IPS-18c (cell line): ENCODE data around the gene ZNF362.
A peak's percentile ranks its signal among the peaks of the same experiment; 100 is the strongest.

Source experiments
- H3K4me3 ChIP-seq: 2 replicates; pipeline ENCODE4 v1.7.0; 2013; ENCODE audit warnings: low read depth, mild to moderate bottlenecking, low read length, moderate library complexity; ENCODE audit not compliant: insufficient read depth
- H3K9me3 ChIP-seq: one replicate; pipeline ENCODE4 v1.6.1; 2013; ENCODE audit warnings: mild to moderate bottlenecking, low read length, moderate library complexity; ENCODE audit not compliant: control insufficient read depth, insufficient read depth

The ZNF362 gene, protein sequence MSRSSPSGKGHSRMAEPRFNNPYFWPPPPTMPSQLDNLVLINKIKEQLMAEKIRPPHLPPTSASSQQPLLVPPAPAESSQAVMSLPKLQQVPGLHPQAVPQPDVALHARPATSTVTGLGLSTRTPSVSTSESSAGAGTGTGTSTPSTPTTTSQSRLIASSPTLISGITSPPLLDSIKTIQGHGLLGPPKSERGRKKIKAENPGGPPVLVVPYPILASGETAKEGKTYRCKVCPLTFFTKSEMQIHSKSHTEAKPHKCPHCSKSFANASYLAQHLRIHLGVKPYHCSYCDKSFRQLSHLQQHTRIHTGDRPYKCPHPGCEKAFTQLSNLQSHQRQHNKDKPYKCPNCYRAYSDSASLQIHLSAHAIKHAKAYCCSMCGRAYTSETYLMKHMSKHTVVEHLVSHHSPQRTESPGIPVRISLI

DNA sequence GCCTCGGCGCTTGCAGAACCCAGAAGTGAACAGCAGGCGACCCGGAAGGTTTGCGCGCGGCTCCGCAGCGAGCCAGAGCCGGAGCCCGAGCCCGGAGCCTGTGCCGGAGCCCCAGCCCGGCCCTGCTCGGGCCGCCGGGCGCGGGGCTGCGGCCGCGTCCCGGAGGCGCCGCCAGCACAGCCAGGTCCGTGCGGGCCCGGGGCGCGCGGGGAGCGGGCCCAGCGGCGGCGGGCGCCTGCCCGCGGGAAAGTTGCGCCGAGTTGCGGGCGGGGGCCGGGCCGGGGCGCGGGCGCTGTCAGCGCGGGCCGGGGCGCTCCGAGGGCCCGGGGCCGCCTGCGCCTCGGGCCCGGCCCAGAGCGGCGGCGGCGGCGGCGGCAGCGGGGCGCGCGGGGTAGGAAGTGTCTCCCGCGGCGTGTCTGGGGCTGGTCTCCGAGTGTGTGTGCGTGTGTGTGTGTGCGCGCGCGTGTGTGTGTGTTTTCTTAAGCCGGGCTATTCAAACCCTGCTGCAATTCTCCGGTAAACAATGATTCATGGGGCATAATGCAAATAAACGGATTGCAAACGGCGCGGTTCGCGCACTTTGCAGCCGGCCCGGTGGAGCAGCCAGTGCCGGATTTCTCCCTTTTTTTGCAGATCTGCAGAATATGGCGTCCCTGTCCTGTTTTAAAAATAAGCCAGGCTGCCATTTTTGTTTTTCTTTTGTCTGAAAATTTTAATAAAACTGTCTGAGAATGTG, at the start of gene ZNF362:
ZNF362 (plus strand) TSS at position 22 of the 736 bp plus-strand sequence. CDS start 14,083 bp downstream, outside the sequence.
- H3K4me3 ChIP-seq: peak within 1 kb of the TSS; percentile 82
- peaks cover 5% of the 10 kb centered on the region for H3K9me3 ChIP-seq

- H3K9me3 ChIP-seq: no peaks in the 10 kb centered on the region
Measured at GRCh38 chr1:33211972-33212371, 44.3 kb upstream of the ZNF362 start.

DNA sequence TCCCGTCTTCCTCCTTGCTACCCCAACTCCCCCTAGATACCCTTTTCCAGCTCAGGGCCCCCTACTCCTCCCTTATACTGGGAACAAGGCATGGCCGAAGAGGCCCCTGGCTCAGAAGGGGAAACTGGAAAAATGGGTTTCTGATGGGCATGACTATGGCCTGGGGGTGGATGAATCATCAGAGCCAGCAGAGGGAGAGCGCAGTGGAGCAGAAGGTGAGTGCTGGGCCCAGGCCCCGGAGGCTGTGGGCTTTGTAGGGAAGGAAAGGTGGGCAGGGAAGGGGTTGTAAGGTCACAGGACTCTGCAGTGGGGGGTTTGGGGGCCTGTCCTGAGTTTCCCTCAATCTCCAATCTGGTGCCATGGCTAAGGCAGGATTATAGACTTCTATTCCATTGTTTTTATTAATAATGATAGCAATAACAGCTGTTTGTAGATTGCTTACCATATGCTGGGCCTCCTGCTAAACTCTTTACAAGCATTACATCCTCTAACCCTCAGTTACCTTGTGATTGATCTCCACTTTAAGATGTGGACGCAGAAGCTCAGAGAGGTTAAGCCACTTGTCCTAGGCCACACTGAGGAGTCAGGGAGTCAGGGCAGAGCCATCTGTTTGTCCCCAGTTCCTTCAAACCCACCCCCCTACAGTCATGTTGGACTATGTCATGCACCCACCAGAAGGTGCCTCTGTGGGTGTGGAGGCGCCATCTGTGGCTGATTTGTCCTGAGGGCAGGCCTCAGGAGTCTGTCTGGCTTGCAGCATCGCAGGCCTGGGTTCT, 36.2 kb upstream of the ZNF362 start:
- H3K9me3 ChIP-seq: peaks cover 2% of the 10 kb centered on the region
- no peak overlapping the region for H3K4me3 ChIP-seq

More at GRCh38 chr1:33211972-33212371, 44.3 kb upstream of the ZNF362 start:
- no peak overlapping the region for H3K4me3 ChIP-seq

GRCh38 chr1:33220676-33221384, 35.5 kb upstream of the ZNF362 start:
- no peak overlapping the region for H3K4me3 ChIP-seq
- peaks cover 2% of the 10 kb centered on the region for H3K9me3 ChIP-seq

DNA sequence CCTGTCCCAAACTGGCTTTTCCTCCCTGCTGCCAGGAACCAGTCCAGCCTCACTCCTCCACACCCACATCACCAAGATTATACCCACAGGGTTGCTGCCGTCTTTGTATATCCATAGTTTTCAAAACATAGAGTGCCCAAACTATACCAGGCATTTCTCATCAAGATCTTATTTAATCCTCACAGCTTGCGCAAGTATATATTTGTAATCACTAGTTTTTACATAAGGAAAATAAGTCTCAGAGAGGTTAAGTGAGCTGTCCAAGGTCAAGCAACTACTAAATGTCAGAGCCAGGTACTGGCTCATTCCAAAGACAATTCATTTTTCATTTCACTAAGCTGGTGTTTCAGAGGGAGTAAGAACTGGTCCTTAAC, 34.9 kb upstream of the ZNF362 start:
- no peak overlapping the region for H3K4me3 ChIP-seq
- peaks cover 2% of the 10 kb centered on the region for H3K9me3 ChIP-seq

GRCh38 chr1:33222381-33222780, 33.9 kb upstream of the ZNF362 start:
- Histone ChIP-seq H3K9me3 (peaks cover 2% of the 10 kb centered on the region), H3K4me3 (no peak overlapping the region)

GRCh38 chr1:33224166-33224707, 32.1 kb upstream of the ZNF362 start:
- no peak overlapping the region for H3K4me3 ChIP-seq
- peaks cover 2% of the 10 kb centered on the region for H3K9me3 ChIP-seq

DNA sequence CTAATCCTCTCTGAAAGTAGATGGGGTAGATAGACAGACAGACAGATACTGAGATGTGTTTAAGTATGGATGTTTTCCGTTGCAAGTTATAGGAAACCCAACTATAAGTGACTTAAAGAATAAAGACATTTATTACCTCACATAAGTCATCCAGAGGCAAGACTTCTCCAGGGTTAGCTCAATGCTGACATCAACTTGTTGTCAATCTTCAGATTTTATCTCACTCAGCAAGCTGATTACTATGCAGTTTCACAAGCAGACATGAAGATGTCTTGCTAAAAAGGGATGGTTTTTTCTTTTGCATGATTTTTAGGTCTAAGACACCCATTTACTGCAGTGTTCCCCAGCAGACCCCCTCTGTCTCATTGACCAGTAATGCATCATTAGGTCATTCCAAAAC, 30.7 kb upstream of the ZNF362 start:
- no peak overlapping the region for H3K4me3 ChIP-seq
- no peaks in the 10 kb centered on the region for H3K9me3 ChIP-seq

GRCh38 chr1:33228935-33229487, 27.3 kb upstream of the ZNF362 start:
- no peak overlapping the region for H3K4me3 ChIP-seq
- no peaks in the 10 kb centered on the region for H3K9me3 ChIP-seq

DNA sequence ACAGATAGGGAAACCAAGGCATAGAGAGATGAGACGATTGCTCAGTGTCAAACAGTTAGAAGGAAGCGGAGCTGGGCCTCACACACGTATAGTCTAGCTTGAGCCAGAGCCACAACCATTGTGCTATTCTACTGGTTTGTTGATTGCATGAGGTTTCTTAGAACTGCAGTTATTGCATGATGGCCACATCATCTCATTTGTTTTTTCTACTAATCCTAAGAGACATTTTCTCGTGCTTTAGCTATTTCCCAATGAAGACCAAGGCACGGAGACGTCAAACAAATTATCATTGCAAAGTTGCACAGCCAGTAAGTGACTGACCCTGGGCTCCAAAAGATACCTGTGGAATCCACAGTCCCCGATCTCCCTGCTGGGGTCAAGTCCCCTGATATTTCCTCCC, 25.1 kb upstream of the ZNF362 start:
- Histone ChIP-seq H3K4me3 (no peak overlapping the region), H3K9me3 (no peaks in the 10 kb centered on the region)

GRCh38 chr1:33232716-33233115, 23.6 kb upstream of the ZNF362 start:
- H3K9me3 ChIP-seq: no peaks in the 10 kb centered on the region

GRCh38 chr1:33234131-33234530, 22.2 kb upstream of the ZNF362 start:
- H3K9me3 ChIP-seq: no peaks in the 10 kb centered on the region
- no peak overlapping the region for H3K4me3 ChIP-seq

More at GRCh38 chr1:33232716-33233115, 23.6 kb upstream of the ZNF362 start:
- no peak overlapping the region for H3K4me3 ChIP-seq

- Histone ChIP-seq H3K9me3 (no peaks in the 10 kb centered on the region), H3K4me3 (no peak overlapping the region)
Measured at GRCh38 chr1:33234588-33234990, 21.7 kb upstream of the ZNF362 start.

- Histone ChIP-seq H3K4me3 (no peak overlapping the region), H3K9me3 (no peaks in the 10 kb centered on the region)
Measured at GRCh38 chr1:33235521-33235920, 20.8 kb upstream of the ZNF362 start.

DNA sequence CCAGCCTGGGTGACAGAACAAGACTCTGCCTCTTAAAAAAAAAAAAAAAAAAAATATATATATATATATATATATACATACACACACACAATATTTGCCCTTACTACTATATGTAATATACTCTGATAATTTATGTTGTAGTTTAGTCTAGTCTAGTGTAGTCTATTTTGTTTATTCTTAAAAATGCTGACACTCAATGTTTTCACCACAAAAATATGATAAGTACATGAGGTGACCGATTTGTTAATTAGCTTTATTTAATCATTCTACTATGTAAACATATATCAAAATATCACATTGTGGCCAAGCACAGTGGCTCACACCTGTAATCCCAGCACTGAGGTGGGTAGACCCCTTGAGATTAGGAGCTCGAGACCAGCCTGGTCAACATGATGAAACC, 19.8 kb upstream of the ZNF362 start:
- no peak overlapping the region for H3K4me3 ChIP-seq
- H3K9me3 ChIP-seq: no peaks in the 10 kb centered on the region

DNA sequence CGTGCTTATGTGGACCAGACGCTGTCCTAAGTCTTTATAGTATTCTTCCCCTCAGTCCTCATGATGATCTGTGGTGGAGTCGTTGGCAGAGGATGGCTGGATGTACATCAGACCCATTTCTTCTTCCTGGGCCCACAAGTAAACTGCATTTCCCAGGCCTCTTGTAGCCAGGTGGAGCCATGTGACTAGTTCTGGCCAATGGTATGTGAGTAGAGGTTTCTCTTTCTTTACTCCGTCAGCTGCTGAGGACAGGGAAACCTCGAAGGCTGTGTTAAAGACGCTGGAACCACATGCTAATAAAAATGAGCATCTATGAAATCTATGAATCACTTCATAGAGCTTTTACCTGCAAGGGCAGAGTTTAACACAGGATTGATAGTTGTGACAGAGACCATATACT, 18.7 kb upstream of the ZNF362 start:
- Histone ChIP-seq H3K9me3 (no peaks in the 10 kb centered on the region), H3K4me3 (no peak overlapping the region)
